Ascending aorta (tissue), 2 donors: Measurements from ENCODE around the gene TMTC1. TPM values are rescaled to one million over a fixed set of nuclear protein-coding genes. Genes with fewer than 3 reads are reported as not detected.

Experiments
- DNase-seq, 2 donors: peaks; one replicate each; pipeline ENCODE4 v3.0.0-alpha.2; 2019; ENCODE audit warnings: low spot score in 2 of 2
- H3K27ac ChIP-seq, 2 donors: fragments of 200-600 bp; sonication (generic); one replicate each; pipeline ENCODE4 v1.5.1; 2016 to 2017; ENCODE audit warnings: mild to moderate bottlenecking in 1 of 2
- H3K27me3 ChIP-seq: fragments of 200-600 bp; sonication (generic); one replicate; pipeline ENCODE4 v1.5.1; 2017
- H3K36me3 ChIP-seq, 2 donors: fragments of 200-600 bp; sonication (generic); one replicate each; pipeline ENCODE4 v1.5.1; 2016
- H3K4me1 ChIP-seq, 2 donors: fragments of 200-600 bp; sonication (generic); one replicate each; pipeline ENCODE4 v1.5.1; 2016 to 2017; ENCODE audit warnings: mild to moderate bottlenecking in 1 of 2
- H3K4me3 ChIP-seq, 2 donors: fragments of 200-600 bp; sonication (generic); one replicate each; pipeline ENCODE4 v1.5.1; 2016 to 2017; ENCODE audit warnings: mild to moderate bottlenecking in 1 of 2
- H3K9me3 ChIP-seq, 2 donors: fragments of 200-600 bp; sonication (generic); one replicate each; pipeline ENCODE4 v1.5.1; 2016
- CTCF ChIP-seq, 3 experiments: fragments of 200-600 bp in 2 of 3; fragments of 450-650 bp in 1 of 3; sonication (generic) in 2 of 3; IDR thresholded peaks; one replicate each; pipeline ENCODE4 v1.5.1; 2016 to 2019; ENCODE audit warnings: antibody characterized with exemption in 3 of 3, mild to moderate bottlenecking in 1 of 3, moderate library complexity in 1 of 3
- intact Hi-C: fragments of 100-400 bp; cut with DNase I; formaldehyde crosslinking; loops from one replicate; pipeline ENCODE4 v1.15.1; 2023
- total RNA-seq: library from RNA; depleted of rRNA; stranded (reverse); fragments of >200 nt; gene quantifications from one replicate; pipeline ENCODE4 v1.1.0, GENCODE V29; 2016

Gene TMTC1
- total RNA-seq, 1 donor from 2014 or later: 176 TPM

- peaks cover 0 to 3% of the 10 kb centered on the region in 2 donors for H3K36me3 ChIP-seq
- no peaks in the 10 kb centered on the region for H3K9me3 ChIP-seq
- no peak for TF ChIP-seq CTCF (IDR thresholded peaks at IDR 0.05)
- no peak overlapping the region for H3K27ac ChIP-seq
- peaks cover 0 to 15% of the 10 kb centered on the region in 2 donors for H3K4me1 ChIP-seq
- no peak for DNase-seq
- no peak overlapping the region for H3K4me3 ChIP-seq
- H3K27me3 ChIP-seq: no peaks in the 10 kb centered on the region
- intact Hi-C loops: no loop called here
Observed at GRCh38 chr12:29616664-29617406, 166.9 kb downstream of the TMTC1 start.

- no peak for DNase-seq
- no peak overlapping the region for H3K4me3 ChIP-seq
- no peak for TF ChIP-seq CTCF (IDR thresholded peaks at IDR 0.05)
- H3K27me3 ChIP-seq: no peaks in the 10 kb centered on the region
- intact Hi-C loops: loop anchor here (5.0 kb wide), 1 partner anchor 92 kb away; no protein-coding TSS in a partner anchor
- no peaks in the 10 kb centered on the region for H3K9me3 ChIP-seq
- H3K36me3 ChIP-seq: peaks cover 0 to 3% of the 10 kb centered on the region in 2 donors
- H3K27ac ChIP-seq: peak overlapping the region; percentile 55 to 66
- peaks cover 0 to 33% of the 10 kb centered on the region in 2 donors for H3K4me1 ChIP-seq
Observed at GRCh38 chr12:29614694-29615325, 168.9 kb downstream of the TMTC1 start.

- no peak for TF ChIP-seq CTCF (IDR thresholded peaks at IDR 0.05)
- Histone ChIP-seq H3K27ac (no peak overlapping the region), H3K36me3 (peaks cover 0 to 3% of the 10 kb centered on the region in 2 donors), H3K4me1 (peaks cover 0 to 39% of the 10 kb centered on the region in 2 donors), H3K27me3 (no peaks in the 10 kb centered on the region), H3K9me3 (no peaks in the 10 kb centered on the region), H3K4me3 (no peak overlapping the region)
- intact Hi-C loops: loop anchor here (2.0 to 5.0 kb wide), 2 partner anchors 94 to 172 kb away; no protein-coding TSS in a partner anchor
- no peak for DNase-seq
Observed at GRCh38 chr12:29612912-29613311, 170.8 kb downstream of the TMTC1 start.

- Histone ChIP-seq H3K27me3 (no peaks in the 10 kb centered on the region), H3K27ac (peak overlapping the region; percentile 24 to 32), H3K4me3 (no peak overlapping the region), H3K4me1 (peaks cover 0 to 39% of the 10 kb centered on the region in 2 donors), H3K36me3 (peaks cover 0 to 3% of the 10 kb centered on the region in 2 donors), H3K9me3 (no peaks in the 10 kb centered on the region)
- no peak for TF ChIP-seq CTCF (IDR thresholded peaks at IDR 0.05)
- intact Hi-C loops: loop anchor here (2.0 to 5.0 kb wide), 2 partner anchors 95 to 173 kb away; no protein-coding TSS in a partner anchor
- peak in 1 of 2 donors; percentile 67 for DNase-seq
Observed at GRCh38 chr12:29611906-29612305, 171.8 kb downstream of the TMTC1 start.

- no peak for TF ChIP-seq CTCF (IDR thresholded peaks at IDR 0.05)
- no peak for DNase-seq
- Histone ChIP-seq H3K9me3 (no peaks in the 10 kb centered on the region), H3K4me3 (no peak overlapping the region), H3K36me3 (peaks cover 0 to 3% of the 10 kb centered on the region in 2 donors), H3K27me3 (no peaks in the 10 kb centered on the region), H3K4me1 (peaks cover 0 to 39% of the 10 kb centered on the region in 2 donors), H3K27ac (peak overlapping the region; percentile 57 to 70)
- intact Hi-C loops: loop anchor here (5.0 kb wide), 1 partner anchor 97 kb away; no protein-coding TSS in a partner anchor
Observed at GRCh38 chr12:29610473-29611170, 173.1 kb downstream of the TMTC1 start.
